Measurements from ENCODE around the gene KLHL7.
"Not testable (repeated sequence)": the region's sequence is repeated elsewhere in the genome, so short reads cannot be mapped to it uniquely, and the experiment has no call there.

Gene KLHL7

GRCh38 chr7:23214423-23214822 is 108.8 kb downstream of the KLHL7 start:
- no peaks in the 10 kb centered on the region for H3K36me3 ChIP-seq
- DNase-seq = no peak
- no peaks in the 10 kb centered on the region for H3K27me3 ChIP-seq
- H3K9me3 ChIP-seq = no peaks in the 10 kb centered on the region
- no peak overlapping the region for H3K4me3 ChIP-seq (ENCODE audit: low read depth, low read length)
- no peak for TF ChIP-seq CTCF (IDR thresholded peaks at IDR 0.05; ENCODE audit: low read depth, low read length)
- H3K4me1 ChIP-seq = peaks cover 3% of the 10 kb centered on the region; the same call in 1 of the 2 replicates

- Histone ChIP-seq H3K4me3 (ENCODE audit: low read depth, low read length) (no peak overlapping the region), H3K4me1 (peaks cover 3% of the 10 kb centered on the region; the same call in 1 of the 2 replicates), H3K27me3 (no peaks in the 10 kb centered on the region), H3K36me3 (no peaks in the 10 kb centered on the region), H3K9me3 (no peaks in the 10 kb centered on the region)
- TF ChIP-seq CTCF (IDR thresholded peaks at IDR 0.05; ENCODE audit: low read depth, low read length) = no peak
- no peak for DNase-seq
Observed at GRCh38 chr7:23214938-23215337, 109.4 kb downstream of the KLHL7 start.

DNA sequence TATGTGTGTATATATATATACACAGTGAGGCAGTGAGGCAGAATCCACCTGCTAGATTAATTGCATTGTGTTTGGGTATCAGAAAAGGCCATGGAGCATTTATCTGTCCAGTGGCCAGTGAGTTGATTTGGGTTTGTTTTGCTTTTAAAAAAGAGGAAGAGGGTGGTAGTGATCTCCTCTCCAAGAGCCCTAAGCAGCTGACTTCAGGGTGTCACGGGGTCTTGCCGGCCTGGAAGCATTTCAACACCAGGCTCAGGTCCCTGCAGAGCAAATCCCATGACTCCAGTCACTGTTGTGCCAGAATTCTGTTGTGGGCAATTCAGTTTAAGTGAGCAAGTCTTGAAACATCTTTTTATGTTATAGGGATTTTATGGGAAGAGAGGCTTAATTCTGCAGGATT is 110.4 kb downstream of the KLHL7 start:
- no peaks in the 10 kb centered on the region for H3K36me3 ChIP-seq

GRCh38 chr7:23218196-23218595 is 112.6 kb downstream of the KLHL7 start:
- peaks cover 3% of the 10 kb centered on the region; the same call in 1 of the 2 replicates for H3K4me1 ChIP-seq
- no peaks in the 10 kb centered on the region for H3K27me3 ChIP-seq
- TF ChIP-seq CTCF (IDR thresholded peaks at IDR 0.05; ENCODE audit: low read depth, low read length) = no peak
- H3K4me3 ChIP-seq (ENCODE audit: low read depth, low read length) = no peak overlapping the region
- H3K9me3 ChIP-seq = no peaks in the 10 kb centered on the region
- no peak for DNase-seq
- H3K36me3 ChIP-seq = no peaks in the 10 kb centered on the region

More for the DNA sequence above, 110.4 kb downstream of the KLHL7 start:
- TF ChIP-seq CTCF (IDR thresholded peaks at IDR 0.05; ENCODE audit: low read depth, low read length) = no peak
- H3K9me3 ChIP-seq = no peaks in the 10 kb centered on the region
- peaks cover 3% of the 10 kb centered on the region; the same call in 1 of the 2 replicates for H3K4me1 ChIP-seq
- H3K4me3 ChIP-seq (ENCODE audit: low read depth, low read length) = no peak overlapping the region
- DNase-seq = no peak
- no peaks in the 10 kb centered on the region for H3K27me3 ChIP-seq

- DNase-seq = no peak
- no peaks in the 10 kb centered on the region for H3K4me1 ChIP-seq
- TF ChIP-seq CTCF (IDR thresholded peaks at IDR 0.05; ENCODE audit: low read depth, low read length) = no peak
- H3K9me3 ChIP-seq = no peaks in the 10 kb centered on the region
- no peak overlapping the region for H3K4me3 ChIP-seq (ENCODE audit: low read depth, low read length)
- H3K27me3 ChIP-seq = no peaks in the 10 kb centered on the region
- H3K36me3 ChIP-seq = no peaks in the 10 kb centered on the region
Observed at GRCh38 chr7:23220690-23221305, 115.2 kb downstream of the KLHL7 start.

GRCh38 chr7:23222439-23223030 is 117.0 kb downstream of the KLHL7 start:
- no peak for TF ChIP-seq CTCF (IDR thresholded peaks at IDR 0.05; ENCODE audit: low read depth, low read length)
- no peaks in the 10 kb centered on the region for H3K27me3 ChIP-seq
- no peaks in the 10 kb centered on the region for H3K4me1 ChIP-seq
- H3K9me3 ChIP-seq = no peaks in the 10 kb centered on the region
- DNase-seq = no peak
- no peak overlapping the region for H3K4me3 ChIP-seq (ENCODE audit: low read depth, low read length)
- H3K36me3 ChIP-seq = no peaks in the 10 kb centered on the region

- not testable (repeated sequence) for DNase-seq; H3K9me3 ChIP-seq; H3K27me3 ChIP-seq; H3K4me1 ChIP-seq; H3K4me3 ChIP-seq (ENCODE audit: low read depth, low read length); H3K36me3 ChIP-seq
Observed at GRCh38 chr7:23224364-23224763, 118.8 kb downstream of the KLHL7 start.
